MG63 (cell line): ENCODE measurements around the gene CLK3. TPM values are rescaled to one million over a fixed set of nuclear protein-coding genes. Genes with fewer than 3 reads are reported as not detected.
"Not testable (repeated sequence)": the region's sequence is repeated elsewhere in the genome, so short reads cannot be mapped to it uniquely, and the experiment has no call there.

Source experiments
- DNase-seq: peaks from one replicate; pipeline ENCODE4 v3.0.0-alpha.2; 2020
- H3K27me3 ChIP-seq: fragments of 250-450 bp; sonication (Bioruptor Pico); 2 replicates; pipeline ENCODE4 v1.5.1; 2020; ENCODE audit warnings: mild to moderate bottlenecking, moderate library complexity
- H3K36me3 ChIP-seq: fragments of 250-450 bp; sonication (Bioruptor Pico); 2 replicates; pipeline ENCODE4 v1.5.1; 2020; ENCODE audit warnings: mild to moderate bottlenecking, moderate library complexity
- H3K4me3 ChIP-seq: fragments of 250-450 bp; sonication (Bioruptor Pico); 2 replicates; pipeline ENCODE4 v1.5.1; 2020; ENCODE audit warnings: mild to moderate bottlenecking, moderate library complexity
- H3K9me3 ChIP-seq: fragments of 250-450 bp; sonication (Bioruptor Pico); 2 replicates; pipeline ENCODE4 v1.5.1; 2020; ENCODE audit warnings: mild to moderate bottlenecking, moderate library complexity
- total RNA-seq: library from RNA; depleted of rRNA; stranded (reverse); fragments of >200 nt; shearing (Covaris generic); gene quantifications from 2 replicates; pipeline ENCODE4 v1.2.3, GENCODE V29; 2014; ENCODE audit warnings: low replicate concordance

Gene CLK3
- total RNA-seq, 1 experiment from 2014 or later: 18.8 TPM

GRCh38 chr15:74627766-74628165 is 12.1 kb downstream of the CLK3 start:
- Histone ChIP-seq H3K27me3 (no peaks in the 10 kb centered on the region), H3K9me3 (no peaks in the 10 kb centered on the region), H3K36me3 (peaks cover 95% of the 10 kb centered on the region), H3K4me3 (no peak overlapping the region)
- no peak for DNase-seq

- peaks cover 95% of the 10 kb centered on the region for H3K36me3 ChIP-seq
- DNase-seq: no peak
These were observed 12.6 kb downstream of the CLK3 start for GRCh38 chr15:74628199-74628598.

GRCh38 chr15:74628949-74629348 is 13.3 kb downstream of the CLK3 start:
- Histone ChIP-seq H3K36me3 (peaks cover 93% of the 10 kb centered on the region), H3K4me3 (no peak overlapping the region), H3K9me3 (no peaks in the 10 kb centered on the region), H3K27me3 (no peaks in the 10 kb centered on the region)
- no peak for DNase-seq

More at GRCh38 chr15:74628199-74628598, 12.6 kb downstream of the CLK3 start:
- no peak overlapping the region for H3K4me3 ChIP-seq
- no peaks in the 10 kb centered on the region for H3K9me3 ChIP-seq
- H3K27me3 ChIP-seq: no peaks in the 10 kb centered on the region

- peaks cover 93% of the 10 kb centered on the region for H3K36me3 ChIP-seq
- not testable (repeated sequence) for H3K4me3 ChIP-seq, DNase-seq, H3K9me3 ChIP-seq, H3K27me3 ChIP-seq
These were observed 14.1 kb downstream of the CLK3 start for GRCh38 chr15:74629696-74630095.

- H3K4me3 ChIP-seq: no peak overlapping the region
- peaks cover 93% of the 10 kb centered on the region for H3K36me3 ChIP-seq
These were observed 14.8 kb downstream of the CLK3 start for GRCh38 chr15:74630284-74631086.

GRCh38 chr15:74631087-74631385 is 15.4 kb downstream of the CLK3 start:
- no peak for DNase-seq
- H3K36me3 ChIP-seq: peaks cover 93% of the 10 kb centered on the region
- no peaks in the 10 kb centered on the region for H3K27me3 ChIP-seq
- no peak overlapping the region for H3K4me3 ChIP-seq
- no peaks in the 10 kb centered on the region for H3K9me3 ChIP-seq

More at GRCh38 chr15:74630284-74631086, 14.8 kb downstream of the CLK3 start:
- H3K27me3 ChIP-seq: no peaks in the 10 kb centered on the region
- no peak for DNase-seq
- H3K9me3 ChIP-seq: no peaks in the 10 kb centered on the region

GRCh38 chr15:74631408-74631807 is 15.8 kb downstream of the CLK3 start:
- Histone ChIP-seq H3K9me3 (no peaks in the 10 kb centered on the region), H3K4me3 (no peak overlapping the region), H3K36me3 (peaks cover 91% of the 10 kb centered on the region), H3K27me3 (no peaks in the 10 kb centered on the region)
- DNase-seq: no peak

- H3K4me3 ChIP-seq: no peak overlapping the region
- no peaks in the 10 kb centered on the region for H3K9me3 ChIP-seq
- peaks cover 84% of the 10 kb centered on the region for H3K36me3 ChIP-seq
- peak; percentile 41 for DNase-seq
- no peaks in the 10 kb centered on the region for H3K27me3 ChIP-seq
These were observed 16.4 kb downstream of the CLK3 start for GRCh38 chr15:74631935-74632560.

- peaks cover 80% of the 10 kb centered on the region for H3K36me3 ChIP-seq
- H3K27me3 ChIP-seq: no peaks in the 10 kb centered on the region
- H3K9me3 ChIP-seq: no peaks in the 10 kb centered on the region
- DNase-seq: no peak
- H3K4me3 ChIP-seq: no peak overlapping the region
These were observed 17.0 kb downstream of the CLK3 start for GRCh38 chr15:74632601-74633000.

GRCh38 chr15:74633781-74634180 is 18.1 kb downstream of the CLK3 start:
- peaks cover 73% of the 10 kb centered on the region for H3K36me3 ChIP-seq

GRCh38 chr15:74635228-74635627 is 19.6 kb downstream of the CLK3 start:
- peak; percentile 40 for DNase-seq
- no peaks in the 10 kb centered on the region for H3K27me3 ChIP-seq
- H3K9me3 ChIP-seq: no peaks in the 10 kb centered on the region
- H3K4me3 ChIP-seq: no peak overlapping the region
- peaks cover 71% of the 10 kb centered on the region for H3K36me3 ChIP-seq

More at GRCh38 chr15:74633781-74634180, 18.1 kb downstream of the CLK3 start:
- H3K9me3 ChIP-seq: no peaks in the 10 kb centered on the region
- H3K27me3 ChIP-seq: no peaks in the 10 kb centered on the region
- H3K4me3 ChIP-seq: no peak overlapping the region
- no peak for DNase-seq

GRCh38 chr15:74636984-74637383 is 21.3 kb downstream of the CLK3 start:
- H3K9me3 ChIP-seq: no peaks in the 10 kb centered on the region
- no peak for DNase-seq
- no peaks in the 10 kb centered on the region for H3K27me3 ChIP-seq
- peaks cover 55% of the 10 kb centered on the region for H3K36me3 ChIP-seq
- H3K4me3 ChIP-seq: no peak overlapping the region

- H3K9me3 ChIP-seq: no peaks in the 10 kb centered on the region
These were observed 25.5 kb downstream of the CLK3 start for GRCh38 chr15:74641151-74641550.

GRCh38 chr15:74642348-74642733 is 26.7 kb downstream of the CLK3 start:
- Histone ChIP-seq H3K36me3 (peaks cover 28% of the 10 kb centered on the region), H3K4me3 (no peak overlapping the region), H3K27me3 (no peaks in the 10 kb centered on the region), H3K9me3 (no peaks in the 10 kb centered on the region)
- DNase-seq: no peak

More at GRCh38 chr15:74641151-74641550, 25.5 kb downstream of the CLK3 start:
- Histone ChIP-seq H3K36me3 (peaks cover 28% of the 10 kb centered on the region), H3K4me3 (no peak overlapping the region), H3K27me3 (no peaks in the 10 kb centered on the region)
- no peak for DNase-seq

- no peaks in the 10 kb centered on the region for H3K9me3 ChIP-seq
- no peaks in the 10 kb centered on the region for H3K27me3 ChIP-seq
- peak; percentile 42 for DNase-seq
- H3K4me3 ChIP-seq: no peak overlapping the region
- peaks cover 30% of the 10 kb centered on the region for H3K36me3 ChIP-seq
These were observed 27.4 kb downstream of the CLK3 start for GRCh38 chr15:74642734-74643664.

GRCh38 chr15:74643665-74644204 is 28.1 kb downstream of the CLK3 start:
- no peak for DNase-seq
- peaks cover 30% of the 10 kb centered on the region for H3K36me3 ChIP-seq
- H3K9me3 ChIP-seq: no peaks in the 10 kb centered on the region
- H3K27me3 ChIP-seq: no peaks in the 10 kb centered on the region
- no peak overlapping the region for H3K4me3 ChIP-seq

GRCh38 chr15:74646480-74646879 is 30.8 kb downstream of the CLK3 start:
- Histone ChIP-seq H3K27me3 (no peaks in the 10 kb centered on the region), H3K4me3 (no peak overlapping the region), H3K36me3 (peaks cover 29% of the 10 kb centered on the region), H3K9me3 (no peaks in the 10 kb centered on the region)
- no peak for DNase-seq
